OCI-LY3 (cell line): ENCODE measurements around the gene USF3.

Experiments
- EZH2phosphoT487 ChIP-seq: fragments of 200-600 bp; shearing (Covaris generic); IDR thresholded peaks from 2 replicates; pipeline ENCODE4 v1.6.1; 2018; ENCODE audit warnings: antibody characterized with exemption, mixed run types, low read depth
- TF ChIP-seq, protein P1 (sequence below): fragments of 200-600, 300-600 bp; sonication (generic); IDR thresholded peaks from 2 replicates; pipeline ENCODE4 v1.5.1; 2014; ENCODE audit warnings: antibody characterized with exemption, low read length, low read depth

DNA sequence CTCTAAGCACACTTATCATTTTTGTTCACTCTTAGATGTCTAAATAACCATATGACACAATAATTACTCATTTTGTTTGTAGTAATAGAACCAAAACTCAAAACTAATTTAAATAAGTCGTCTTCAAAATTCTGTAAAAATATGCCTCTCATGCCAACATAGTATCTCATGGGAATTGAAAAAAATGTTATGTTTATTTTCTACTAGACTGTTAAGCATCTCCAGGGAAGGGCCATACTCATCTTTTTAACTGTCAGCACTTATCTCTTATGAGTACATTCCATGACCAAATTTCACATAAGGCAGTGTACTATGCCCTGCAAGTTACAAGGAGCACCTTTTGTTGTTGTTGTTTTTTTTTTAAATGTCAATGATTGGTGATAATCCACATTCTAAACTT, 18.3 kb upstream of the USF3 start:
- TF ChIP-seq, protein P1, sequence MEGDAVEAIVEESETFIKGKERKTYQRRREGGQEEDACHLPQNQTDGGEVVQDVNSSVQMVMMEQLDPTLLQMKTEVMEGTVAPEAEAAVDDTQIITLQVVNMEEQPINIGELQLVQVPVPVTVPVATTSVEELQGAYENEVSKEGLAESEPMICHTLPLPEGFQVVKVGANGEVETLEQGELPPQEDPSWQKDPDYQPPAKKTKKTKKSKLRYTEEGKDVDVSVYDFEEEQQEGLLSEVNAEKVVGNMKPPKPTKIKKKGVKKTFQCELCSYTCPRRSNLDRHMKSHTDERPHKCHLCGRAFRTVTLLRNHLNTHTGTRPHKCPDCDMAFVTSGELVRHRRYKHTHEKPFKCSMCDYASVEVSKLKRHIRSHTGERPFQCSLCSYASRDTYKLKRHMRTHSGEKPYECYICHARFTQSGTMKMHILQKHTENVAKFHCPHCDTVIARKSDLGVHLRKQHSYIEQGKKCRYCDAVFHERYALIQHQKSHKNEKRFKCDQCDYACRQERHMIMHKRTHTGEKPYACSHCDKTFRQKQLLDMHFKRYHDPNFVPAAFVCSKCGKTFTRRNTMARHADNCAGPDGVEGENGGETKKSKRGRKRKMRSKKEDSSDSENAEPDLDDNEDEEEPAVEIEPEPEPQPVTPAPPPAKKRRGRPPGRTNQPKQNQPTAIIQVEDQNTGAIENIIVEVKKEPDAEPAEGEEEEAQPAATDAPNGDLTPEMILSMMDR = no peak
- TF ChIP-seq EZH2phosphoT487 = no peak
